HG02938 (cell line): ENCODE measurements around the gene KIF6.

Source experiments
- ATAC-seq: cut with Tn5 transposase; IDR thresholded peaks from one replicate; pipeline ENCODE4 v1.9.1; 2021; ENCODE audit warnings: mild to moderate bottlenecking, moderate library complexity; ENCODE audit not compliant: unreplicated experiment

KIF6 gene

GRCh38 chr6:39464067-39464466 lies 261.1 kb downstream of the KIF6 start:
- ATAC-seq, result no peak

GRCh38 chr6:39453956-39454524 lies 271.2 kb downstream of the KIF6 start:
- no peak for ATAC-seq

- no peak for ATAC-seq
Measured at GRCh38 chr6:39453241-39453640, 272.0 kb downstream of the KIF6 start.

GRCh38 chr6:39452306-39453145 lies 272.7 kb downstream of the KIF6 start:
- no peak for ATAC-seq

GRCh38 chr6:39451831-39452230 lies 273.4 kb downstream of the KIF6 start:
- ATAC-seq, result no peak

- no peak for ATAC-seq
Measured at GRCh38 chr6:39449022-39449421, 276.2 kb downstream of the KIF6 start.

GRCh38 chr6:39446909-39447308 lies 278.3 kb downstream of the KIF6 start:
- ATAC-seq, result no peak

- ATAC-seq, result no peak
Measured at GRCh38 chr6:39445667-39446066, 279.5 kb downstream of the KIF6 start.

GRCh38 chr6:39444479-39445019 lies 280.7 kb downstream of the KIF6 start:
- no peak for ATAC-seq

GRCh38 chr6:39441986-39442385 lies 283.2 kb downstream of the KIF6 start:
- ATAC-seq, result no peak

GRCh38 chr6:39441301-39441700 lies 283.9 kb downstream of the KIF6 start:
- ATAC-seq, result no peak

GRCh38 chr6:39440039-39440426 lies 285.2 kb downstream of the KIF6 start:
- no peak for ATAC-seq

- ATAC-seq, result no peak
Measured at GRCh38 chr6:39439342-39440038, 285.7 kb downstream of the KIF6 start.

GRCh38 chr6:39433630-39434029 lies 291.6 kb downstream of the KIF6 start:
- no peak for ATAC-seq

GRCh38 chr6:39432330-39433025 lies 292.7 kb downstream of the KIF6 start:
- no peak for ATAC-seq

- ATAC-seq, result no peak
Measured at GRCh38 chr6:39430871-39431523, 294.2 kb downstream of the KIF6 start.

- ATAC-seq, result no peak
Measured at GRCh38 chr6:39430446-39430845, 294.8 kb downstream of the KIF6 start.

- no peak for ATAC-seq
Measured at GRCh38 chr6:39428816-39429215, 296.4 kb downstream of the KIF6 start.

GRCh38 chr6:39428152-39428551 lies 297.1 kb downstream of the KIF6 start:
- ATAC-seq, result no peak

GRCh38 chr6:39426073-39426456 lies 299.1 kb downstream of the KIF6 start:
- no peak for ATAC-seq
